NCI-H1694 treated with DMSO at 0.1 percent for 48 hours (cell line): ENCODE results near the gene ADCY7.
A peak's percentile ranks its signal among the peaks of the same experiment; 100 is the strongest.
"Not testable (repeated sequence)": the region's sequence is repeated elsewhere in the genome, so short reads cannot be mapped to it uniquely, and the experiment has no call there.

ENCODE experiments used
- DNase-seq: peaks from one replicate; lab custom pipeline; 2025; lab: John Stamatoyannopoulos, UW

The ADCY7 gene

DNA sequence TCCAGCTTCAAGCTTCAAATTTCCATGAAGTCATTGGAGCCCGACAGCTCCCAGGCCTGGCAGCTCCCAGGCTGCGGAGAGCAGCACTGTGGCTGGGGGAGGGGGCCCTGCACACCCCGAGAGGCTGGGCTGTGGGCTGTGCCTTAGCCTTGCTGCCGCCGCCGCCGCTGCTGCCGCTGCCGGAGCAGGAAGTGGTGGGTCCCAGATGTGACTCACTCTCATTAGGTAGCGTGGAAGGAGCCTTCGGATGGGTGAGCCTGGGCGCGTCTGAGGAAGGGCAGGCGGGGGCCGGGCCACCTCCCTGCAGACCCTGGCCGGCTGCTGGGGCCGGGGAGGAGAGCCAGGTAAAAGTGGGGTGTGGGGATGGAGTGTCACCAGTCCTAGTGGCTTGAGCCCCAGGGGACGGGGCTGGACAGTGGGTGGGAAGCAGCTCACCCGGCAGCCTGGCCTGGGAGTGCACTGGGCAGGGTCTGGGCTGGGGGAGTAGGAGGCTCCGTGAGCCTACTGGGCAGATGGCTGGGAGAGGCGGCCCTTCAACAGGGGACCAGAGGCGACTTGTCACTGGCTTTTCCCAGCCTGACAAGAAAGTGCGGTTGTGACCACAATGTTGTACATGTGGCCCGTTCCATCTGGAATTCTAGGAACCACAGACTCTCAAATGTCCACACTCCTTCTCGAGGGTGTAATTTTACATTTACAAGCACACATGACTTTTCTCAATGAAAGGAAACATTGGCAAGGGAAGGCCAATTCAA is at the start of gene ADCY7:
Gene ADCY7, plus strand, starts transcription at position 215 of the 755 bp plus-strand sequence. CDS start 21,629 bp downstream, outside the sequence.
- peak; percentile 41 for DNase-seq

DNA sequence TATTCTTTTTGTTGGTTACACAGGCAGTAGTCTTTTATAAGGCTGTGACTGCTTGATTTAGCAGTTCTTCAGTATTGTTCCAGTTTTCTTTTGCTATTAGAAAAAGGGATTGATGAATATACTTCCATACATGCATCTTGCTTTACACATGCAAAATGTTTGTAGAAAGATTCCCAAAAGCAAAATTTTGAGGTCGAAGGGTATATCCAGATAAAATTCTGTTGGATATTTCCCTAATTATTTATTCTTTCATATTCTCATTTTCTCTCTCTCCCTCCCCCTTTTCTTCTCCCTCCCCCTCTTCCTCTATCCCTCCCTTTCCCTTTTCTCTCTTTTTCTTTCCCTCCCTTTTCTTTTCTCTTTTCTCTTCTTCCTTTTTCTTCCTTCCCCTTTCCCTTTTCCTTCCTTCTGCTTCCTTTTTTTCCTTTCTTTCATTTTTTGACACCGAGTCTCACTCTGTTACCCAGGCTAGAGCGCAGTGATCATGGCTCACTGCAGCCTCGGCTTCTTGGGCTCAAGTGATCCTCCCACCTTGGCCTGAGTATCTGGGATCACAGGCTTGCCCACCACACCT is 46.9 kb upstream of the ADCY7 start:
- DNase-seq = no peak

DNA sequence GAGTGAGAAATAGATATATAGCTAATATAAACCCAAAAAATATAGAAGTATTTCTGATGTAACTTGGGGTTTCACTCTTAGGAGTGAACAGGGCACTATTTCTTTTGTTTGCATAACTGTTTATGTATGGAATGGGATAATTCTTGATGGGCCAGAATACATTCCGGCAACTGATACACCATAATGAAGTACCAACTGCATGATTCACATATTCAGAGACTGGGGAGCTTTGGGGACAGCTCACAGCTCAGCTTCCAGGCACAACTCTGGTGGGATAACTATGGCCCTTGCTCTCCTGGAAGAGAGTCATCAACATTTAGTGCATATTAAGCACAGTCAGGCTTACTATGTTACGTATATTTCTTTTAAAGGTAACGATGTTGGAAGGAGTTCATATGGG is 42.1 kb upstream of the ADCY7 start:
- DNase-seq = no peak

DNA sequence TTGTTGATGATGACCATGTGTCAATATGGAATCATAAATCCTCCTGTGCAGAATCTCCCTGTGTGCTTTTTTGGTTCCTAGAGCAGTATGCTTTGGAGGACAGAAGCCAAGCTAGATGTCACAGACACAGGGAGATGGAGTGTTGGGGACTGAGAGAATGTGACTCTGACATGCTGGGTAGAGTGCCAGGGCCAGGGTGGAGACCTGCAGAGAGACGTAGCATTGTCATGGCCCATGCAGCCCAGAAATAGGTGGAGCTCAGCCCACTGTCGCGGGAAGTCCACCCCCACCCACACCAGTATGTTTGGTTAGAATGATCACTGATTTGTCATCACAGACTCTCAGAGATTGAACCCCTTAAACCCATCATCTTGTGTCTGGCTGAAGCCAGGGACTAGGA is 39.2 kb upstream of the ADCY7 start:
- DNase-seq = no peak

DNA sequence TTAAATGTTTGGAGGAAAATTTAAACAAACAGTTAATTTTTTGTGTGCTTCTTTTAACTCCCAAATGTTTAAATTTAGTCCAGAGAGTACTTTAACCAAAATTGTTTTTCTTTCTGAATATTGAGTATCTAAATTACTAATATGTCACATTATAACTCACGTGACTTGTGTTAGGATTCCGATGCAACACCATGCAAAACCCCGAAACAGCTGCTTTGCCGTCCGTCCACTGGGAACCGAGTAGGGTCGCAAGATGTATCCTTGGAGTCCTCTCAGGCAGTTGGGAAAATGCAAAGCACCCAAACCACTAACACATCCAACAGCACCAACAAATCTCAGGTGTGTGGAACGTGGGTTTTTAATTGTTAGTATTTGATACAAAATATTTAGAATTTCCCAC is 38.7 kb upstream of the ADCY7 start:
- DNase-seq = no peak

DNA sequence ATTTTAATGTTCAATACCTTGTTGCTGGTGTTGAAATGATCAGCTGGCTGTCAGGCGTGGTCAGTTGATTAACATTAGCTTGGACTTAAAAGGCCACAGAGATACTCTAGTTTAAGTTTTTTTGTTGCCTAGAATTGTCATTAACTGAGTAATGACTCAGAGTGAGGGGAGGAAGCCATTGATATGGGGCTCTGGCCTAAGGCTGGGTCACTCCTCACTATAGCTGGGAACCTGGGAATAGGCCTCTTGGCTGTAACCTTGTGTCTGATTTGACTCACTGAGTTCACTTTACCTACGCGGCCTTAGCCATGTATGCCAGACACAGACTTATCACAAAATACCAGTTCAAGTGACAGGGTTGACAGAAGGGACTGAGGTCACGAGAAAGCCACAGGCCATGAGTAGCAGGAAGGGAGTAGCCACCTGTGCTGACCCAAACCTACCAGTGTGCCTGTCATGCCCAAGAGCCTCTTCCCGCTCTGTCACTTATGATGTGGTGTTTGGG is 37.9 kb upstream of the ADCY7 start:
- no peak for DNase-seq

DNA sequence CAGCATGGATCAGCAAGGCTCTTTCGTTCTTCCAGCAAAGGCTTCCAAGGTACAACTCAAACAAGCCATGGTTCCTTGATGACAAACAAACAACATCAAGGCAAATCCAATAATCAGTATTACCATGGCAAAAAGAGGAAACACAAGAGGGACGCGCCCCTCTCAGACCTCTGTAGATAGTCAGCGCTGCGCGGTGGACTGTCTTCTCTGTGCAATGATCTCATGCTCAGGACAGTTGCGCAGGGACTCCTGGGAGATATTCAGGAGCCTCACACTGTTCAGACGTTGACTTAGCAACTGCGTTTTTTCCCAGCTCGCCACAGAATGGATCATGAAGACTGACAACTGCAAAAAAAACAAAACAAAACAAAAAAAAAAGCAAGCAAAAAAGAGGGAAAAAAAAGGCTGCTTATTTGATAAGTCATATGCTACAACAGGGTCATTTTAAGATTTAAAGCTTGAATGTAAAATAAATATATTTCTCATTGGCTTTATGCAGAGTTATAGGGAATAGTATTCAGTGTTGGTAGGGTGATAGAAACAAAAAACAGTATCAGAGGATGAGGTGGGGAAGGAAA is 37.1 kb upstream of the ADCY7 start:
- DNase-seq = no peak

DNA sequence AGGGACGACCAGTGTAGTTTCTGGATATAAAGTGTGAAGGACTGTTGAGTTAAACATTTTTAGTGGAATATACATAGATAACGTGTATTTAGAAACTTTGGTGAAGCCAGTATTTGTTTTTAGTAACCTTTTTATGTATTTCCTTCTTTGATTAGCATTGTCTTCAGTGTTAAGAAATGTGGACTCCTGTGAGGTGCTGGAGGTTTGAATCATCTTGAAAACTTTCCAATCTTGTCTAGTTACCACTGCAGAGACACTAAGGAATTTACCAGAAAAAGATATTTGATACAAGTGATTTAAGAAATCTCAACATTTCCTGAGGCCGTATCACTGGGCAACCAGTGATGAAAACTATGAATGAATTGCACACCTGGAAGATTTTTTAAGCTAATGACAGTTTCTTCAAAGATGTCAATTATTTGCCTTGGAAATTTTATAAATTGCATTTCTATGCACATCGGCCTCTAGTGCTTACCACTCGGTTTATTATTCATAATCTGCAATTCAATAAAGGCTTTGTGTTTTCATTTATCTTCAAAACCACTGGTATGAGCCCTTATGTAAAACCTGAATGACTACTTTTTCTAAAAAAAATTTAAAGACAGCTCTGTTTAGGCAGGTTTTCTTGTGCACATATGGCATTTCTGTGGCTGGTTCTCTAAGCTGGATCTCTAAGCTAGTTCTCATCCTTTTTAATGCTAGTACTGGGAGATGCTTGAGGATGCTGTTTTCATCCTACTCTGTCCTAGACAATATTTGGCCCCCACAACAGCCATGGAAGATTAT is 31.4 kb upstream of the ADCY7 start:
- DNase-seq = no peak

DNA sequence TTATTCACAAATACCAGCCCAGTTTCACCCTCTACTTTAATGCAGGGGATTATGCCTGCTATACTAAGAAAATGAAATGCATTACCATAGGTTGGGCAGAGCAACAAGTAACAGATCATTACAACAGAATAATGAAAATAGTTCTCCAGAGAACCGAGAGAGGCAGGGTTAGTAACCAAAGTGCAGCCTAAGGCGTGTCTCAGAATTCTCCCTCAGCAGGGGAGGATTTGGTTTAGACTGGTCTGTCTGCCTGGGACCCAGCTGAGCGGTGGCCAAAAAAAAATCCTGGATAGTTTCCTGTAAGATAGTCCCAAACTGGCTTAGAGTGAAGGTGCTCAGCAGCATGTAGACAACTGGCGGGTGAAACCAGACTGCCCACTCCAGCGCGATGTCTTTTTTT is 30.8 kb upstream of the ADCY7 start:
- DNase-seq = no peak

DNA sequence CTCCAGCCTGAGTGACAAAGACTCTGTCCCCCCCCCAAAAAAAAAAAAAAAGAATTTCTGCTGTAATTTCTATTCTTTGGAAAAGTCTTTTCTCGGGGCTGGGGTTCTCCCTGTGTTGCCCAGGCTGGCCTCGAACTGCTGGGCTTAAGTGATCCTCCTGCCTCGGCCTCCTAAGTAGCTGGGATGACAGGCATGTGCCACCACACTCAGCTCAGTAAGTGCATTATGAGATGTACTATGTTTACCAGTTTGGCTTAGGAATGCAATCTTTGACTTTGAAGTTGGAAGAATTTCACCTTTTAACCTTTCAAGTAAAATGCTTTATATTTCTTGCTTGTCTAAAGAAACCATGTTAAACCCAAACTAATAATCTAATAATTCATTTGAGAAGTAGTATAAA is 28.0 kb upstream of the ADCY7 start:
- DNase-seq = no peak

DNA sequence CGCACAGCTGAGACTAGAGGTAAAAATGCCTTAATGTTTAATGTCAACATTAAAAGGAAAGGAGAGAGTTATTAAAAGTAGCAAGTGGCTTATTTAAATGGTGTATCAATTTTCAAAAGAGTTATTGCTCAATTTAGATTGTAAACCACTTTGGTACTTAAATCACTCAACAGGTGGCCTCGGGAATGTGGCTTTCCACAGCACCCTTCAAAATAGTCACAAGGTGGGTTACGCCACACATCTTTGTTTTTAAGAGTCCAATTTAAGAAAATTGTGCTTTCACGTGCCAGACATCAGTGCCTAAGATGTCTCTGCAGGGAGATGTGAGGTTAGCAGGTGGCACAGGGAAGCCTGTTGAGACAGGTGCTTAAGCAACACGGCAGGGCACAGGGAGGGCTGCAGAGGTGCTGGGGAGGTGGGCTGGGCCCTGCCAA is 27.5 kb upstream of the ADCY7 start:
- no peak for DNase-seq

DNA sequence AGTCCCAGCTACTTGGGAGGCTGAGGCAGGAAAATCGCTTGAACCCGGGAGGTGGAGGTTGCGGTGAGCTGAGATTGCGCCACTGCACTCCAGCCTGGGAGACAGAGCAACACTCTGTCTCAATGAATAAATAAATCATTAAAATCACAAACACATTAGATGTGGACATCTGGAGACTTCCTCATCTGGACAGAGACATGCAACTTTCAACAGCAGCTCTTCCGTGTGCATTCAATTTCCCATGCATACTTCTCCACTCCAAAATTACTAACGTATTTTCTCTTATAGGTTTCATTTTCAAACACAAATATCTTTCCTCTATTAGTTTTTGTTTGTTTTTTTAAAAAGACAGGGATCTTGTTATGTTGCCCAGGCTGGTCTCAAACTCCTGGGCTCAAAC is 23.3 kb upstream of the ADCY7 start:
- DNase-seq = not testable (repeated sequence)

DNA sequence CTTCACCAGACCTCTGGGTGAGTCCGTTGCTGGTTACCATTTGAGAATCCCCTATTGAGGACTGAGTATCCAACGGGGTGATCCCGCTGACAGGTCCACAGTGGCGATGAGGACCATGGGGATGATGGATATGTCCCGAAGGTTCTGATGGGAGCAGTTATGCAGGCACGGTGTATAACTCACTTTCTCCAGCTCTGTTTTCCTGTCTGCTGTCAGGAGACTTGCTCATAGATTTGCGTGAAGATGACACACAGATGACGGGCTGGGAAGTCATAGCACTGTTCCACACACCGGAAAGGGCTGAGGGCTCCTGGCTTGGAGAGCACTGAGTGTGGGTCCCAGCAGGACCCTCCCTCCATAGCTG is 22.2 kb upstream of the ADCY7 start:
- no peak for DNase-seq

DNA sequence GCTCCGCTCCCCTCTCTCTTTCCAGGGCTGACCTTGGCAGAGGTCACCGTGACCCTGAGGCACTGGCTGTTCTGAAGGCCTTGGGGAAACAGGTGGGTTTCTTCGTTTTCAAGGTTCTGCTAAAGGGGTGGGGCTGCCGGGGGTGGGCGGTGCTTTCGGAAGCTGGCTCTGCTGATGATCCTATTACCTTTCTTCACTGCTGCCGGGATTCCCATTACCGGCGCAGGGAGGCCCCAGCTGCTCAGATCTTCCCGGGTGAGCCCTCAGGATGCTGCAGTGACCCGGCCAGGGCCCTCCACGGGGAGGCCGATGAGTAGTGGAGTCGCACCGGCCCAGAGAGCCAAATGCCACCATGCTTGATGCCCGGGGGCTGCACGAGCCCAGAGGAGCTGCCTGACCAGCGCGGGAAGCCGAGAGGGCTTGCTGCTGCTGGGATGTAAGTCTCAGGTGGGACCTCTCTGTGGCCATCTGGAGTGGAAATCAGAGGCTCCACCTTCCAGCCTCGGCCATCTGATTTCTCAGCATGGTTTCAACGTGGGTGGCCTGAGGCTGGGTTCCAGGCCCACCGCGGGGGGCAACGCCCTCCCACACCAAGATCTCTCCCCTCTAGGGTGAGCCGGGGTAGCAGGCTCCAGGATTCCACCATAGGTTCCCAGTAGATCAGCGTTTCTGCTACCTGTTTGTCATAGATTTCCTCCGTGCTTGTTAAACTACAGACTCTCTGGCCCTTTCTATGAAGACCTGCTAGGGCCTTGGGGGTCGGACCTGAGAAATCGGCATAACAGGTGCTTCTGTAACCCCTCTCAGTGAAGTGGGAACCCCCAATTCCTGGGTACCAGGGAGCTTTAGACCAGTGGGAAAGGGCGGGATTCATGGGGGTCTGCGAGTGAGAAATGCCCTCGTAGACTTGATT is 21.6 kb upstream of the ADCY7 start:
- no peak for DNase-seq

DNA sequence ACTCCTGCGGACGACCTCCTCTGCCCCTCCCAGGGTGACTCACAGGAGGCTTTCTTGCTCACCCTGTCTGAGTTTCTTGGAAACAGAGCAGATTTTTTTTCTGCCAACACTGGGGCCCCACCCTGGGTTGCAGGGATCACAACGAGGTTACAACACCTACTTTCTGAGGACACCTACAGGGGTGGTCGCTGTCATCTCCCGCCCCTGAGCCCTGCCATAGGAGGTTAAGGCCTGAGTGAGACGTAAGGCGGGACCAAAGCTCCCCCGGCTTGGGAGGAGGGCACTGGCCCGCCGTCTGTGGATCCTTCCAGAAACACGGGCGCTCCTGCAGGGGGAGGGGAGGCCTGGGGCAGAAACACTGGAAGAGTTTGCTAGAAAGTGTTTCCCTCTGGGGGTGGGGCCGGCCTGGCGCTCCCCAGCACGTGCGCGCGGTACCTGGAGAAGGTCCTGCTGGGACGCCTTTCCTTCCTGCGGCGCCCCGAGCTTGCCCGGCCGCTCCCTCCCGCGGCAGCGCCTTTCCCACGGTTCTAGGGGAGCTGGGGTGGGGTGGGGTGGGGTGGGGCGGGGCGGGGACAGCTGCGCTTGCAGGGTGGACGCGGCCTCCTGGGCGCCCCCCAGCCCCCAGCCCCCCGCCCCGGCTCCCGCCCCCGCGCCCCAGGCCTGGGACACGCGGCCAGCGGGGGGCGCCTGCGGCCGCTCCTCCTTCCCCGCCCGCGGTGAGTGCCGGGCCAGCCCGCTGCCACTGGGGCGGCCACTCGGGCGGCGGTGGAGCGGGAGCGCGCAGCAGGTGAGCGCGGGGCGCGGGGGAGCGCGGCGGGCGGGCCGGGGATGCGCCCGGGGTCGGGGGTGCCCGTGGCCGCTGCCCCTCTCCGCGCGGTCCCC is 20.7 kb upstream of the ADCY7 start:
- no peak for DNase-seq

DNA sequence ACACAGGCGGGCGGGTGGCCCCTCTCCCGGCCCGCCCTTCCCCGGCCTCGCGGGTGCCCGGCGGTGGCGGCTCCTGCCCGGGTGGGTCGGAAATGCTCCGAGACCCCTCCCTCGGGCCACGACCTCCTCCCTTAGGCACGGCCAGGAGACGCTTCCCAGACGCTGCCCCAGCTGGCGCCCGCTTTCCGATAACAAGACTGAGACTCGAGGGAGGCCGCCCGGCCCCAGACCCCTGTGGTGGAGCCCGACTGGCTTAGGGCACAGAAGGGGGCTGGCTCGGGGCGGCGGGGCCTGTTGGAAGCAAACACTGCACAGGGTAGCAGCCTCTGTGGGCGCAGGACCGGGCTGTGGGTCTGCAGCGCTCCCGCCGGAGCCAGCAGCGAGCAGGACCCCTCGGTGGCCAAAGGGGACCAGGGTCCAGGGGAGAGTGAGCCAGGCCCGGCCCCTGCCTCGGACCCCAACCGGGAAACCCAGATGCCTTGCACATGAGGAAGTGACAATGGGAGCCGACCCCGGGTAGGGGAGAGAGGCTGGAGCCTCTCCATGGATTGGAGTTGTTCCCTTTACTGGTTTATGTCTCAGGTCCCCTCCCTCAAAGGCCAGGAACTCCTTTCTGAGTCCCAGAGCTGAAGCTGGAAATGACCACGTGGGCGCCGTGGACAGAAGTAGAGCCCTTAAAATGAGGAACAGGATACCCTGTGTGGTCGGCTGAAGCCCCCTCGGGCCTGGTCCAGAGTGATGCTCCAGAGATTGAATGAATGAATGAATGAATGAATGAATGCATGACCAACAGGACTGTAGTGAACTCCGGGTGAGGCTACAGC is 19.8 kb upstream of the ADCY7 start:
- DNase-seq = peak; percentile 16

DNA sequence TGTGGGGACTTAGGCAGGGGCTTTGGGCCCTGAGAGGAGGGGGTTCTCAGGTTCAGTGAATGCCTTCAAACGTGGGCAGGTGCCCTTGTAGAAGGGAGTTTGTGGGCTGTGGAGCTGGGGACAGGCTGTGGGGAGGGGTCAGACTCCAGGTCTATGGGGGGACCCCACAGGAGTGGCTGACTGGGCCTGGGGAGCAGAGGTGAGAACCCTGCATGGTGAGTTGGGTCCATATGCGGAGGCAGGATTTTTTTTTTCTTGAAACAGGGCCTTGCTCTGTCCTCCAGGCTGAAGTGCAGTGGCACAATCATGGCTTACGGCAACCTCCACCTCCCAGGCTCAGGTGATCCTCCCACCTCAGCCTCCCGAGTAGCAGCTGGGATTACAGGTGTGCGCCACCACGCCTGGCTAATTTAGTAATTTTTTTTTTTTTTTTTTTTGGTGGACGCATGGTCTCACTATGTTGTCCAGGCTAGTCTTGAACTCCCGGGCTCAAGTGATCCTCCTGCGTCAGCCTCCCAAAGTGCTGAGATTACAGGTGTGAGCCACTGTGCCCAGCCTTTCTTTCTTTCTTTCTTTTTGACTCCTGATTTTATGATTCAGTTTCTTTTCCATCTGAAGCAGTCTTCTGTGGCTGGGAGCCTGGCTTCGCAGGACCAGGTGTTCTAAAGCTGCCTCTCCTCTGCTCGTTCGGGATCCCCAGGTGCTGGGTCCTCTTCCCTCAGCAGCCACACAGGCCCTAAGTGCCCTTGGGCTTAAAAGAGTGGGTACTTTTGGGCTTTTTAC is 19.0 kb upstream of the ADCY7 start:
- no peak for DNase-seq

DNA sequence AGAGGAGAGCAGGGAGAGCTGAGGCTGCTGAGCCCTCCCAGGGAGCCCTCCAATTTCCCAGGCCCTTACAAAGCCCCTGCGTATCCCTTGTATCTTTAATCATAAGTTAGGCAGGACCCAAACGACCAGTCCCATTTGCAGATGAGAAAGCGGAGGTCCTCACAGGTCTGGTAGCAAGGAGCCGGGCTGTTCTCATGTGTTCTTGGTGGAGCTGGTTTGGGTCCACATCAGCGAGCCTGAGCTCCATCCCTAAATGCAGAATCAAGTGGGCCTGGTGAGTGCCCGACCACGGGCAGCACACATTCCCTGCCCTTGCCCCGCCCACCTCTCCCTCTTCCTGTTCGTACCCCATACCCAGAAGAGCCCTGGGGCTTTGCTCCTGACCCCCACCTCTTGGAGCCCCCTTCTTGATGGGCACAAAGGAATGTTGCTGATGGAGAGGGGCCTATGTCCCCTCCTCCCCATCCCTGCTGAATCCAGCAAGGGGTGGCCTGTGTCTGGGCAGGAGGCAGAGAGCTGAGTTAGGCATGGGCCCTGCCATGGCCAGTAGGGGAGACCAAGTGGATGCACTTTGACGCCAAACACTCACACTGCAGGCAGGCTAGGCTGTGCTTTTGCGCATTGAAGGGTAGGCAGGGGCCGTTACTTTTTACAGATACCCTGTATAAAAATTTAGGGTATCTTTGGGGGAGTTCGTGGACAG is 18.3 kb upstream of the ADCY7 start:
- DNase-seq = no peak
